NCI-H187 treated with DMSO at 0.1 percent for 48 hours (cell line): ENCODE measurements around the gene APOL4.
"Not testable (repeated sequence)": the region's sequence is repeated elsewhere in the genome, so short reads cannot be mapped to it uniquely, and the experiment has no call there.

Source experiments
- DNase-seq: peaks from one replicate; lab custom pipeline; 2025; lab: John Stamatoyannopoulos, UW

The APOL4 gene

GRCh38 chr22:36184433-36185025 lies 17.1 kb downstream of the APOL4 start:
- no peak for DNase-seq

DNA sequence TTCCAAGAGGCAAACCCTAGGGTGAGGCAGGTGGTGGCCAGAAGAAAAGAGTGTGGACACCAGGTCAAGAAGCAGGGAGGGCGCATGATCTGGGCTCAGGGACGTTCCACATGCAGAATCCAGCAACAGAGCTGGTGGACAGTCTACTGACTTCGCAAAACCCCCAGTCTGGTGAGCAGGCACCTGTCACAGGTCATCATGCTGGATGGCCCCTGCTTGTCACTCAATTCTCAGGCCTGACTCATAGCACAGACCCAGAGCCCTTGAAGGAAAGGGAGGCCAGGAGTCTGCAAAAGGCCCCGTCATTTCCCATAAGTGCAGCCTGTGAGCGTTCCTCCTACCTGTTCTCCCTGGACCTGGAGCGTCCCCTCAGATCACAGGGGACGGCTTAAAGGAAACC lies 18.2 kb downstream of the APOL4 start:
- no peak for DNase-seq

DNA sequence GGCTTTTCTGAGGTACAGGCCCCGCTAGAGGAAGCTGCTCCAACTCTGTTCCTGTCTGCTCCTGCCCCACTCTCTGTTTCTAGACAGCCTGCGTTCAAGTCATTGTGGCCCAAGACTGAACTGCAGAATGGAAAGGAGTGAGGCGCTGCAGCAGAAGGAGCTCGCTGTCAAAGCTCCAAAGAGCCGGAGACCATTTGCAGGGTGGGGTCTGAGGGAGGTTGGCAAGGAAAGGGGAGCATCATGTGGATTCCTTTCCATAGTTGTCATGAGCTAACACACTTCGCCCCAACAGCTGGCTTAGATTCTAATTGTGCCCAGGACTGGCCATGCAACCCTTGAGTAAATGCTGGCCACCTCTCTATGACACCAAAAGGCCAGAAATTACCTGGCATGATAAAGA lies 18.8 kb downstream of the APOL4 start:
- no peak for DNase-seq

GRCh38 chr22:36182056-36182455 lies 19.6 kb downstream of the APOL4 start:
- no peak for DNase-seq

DNA sequence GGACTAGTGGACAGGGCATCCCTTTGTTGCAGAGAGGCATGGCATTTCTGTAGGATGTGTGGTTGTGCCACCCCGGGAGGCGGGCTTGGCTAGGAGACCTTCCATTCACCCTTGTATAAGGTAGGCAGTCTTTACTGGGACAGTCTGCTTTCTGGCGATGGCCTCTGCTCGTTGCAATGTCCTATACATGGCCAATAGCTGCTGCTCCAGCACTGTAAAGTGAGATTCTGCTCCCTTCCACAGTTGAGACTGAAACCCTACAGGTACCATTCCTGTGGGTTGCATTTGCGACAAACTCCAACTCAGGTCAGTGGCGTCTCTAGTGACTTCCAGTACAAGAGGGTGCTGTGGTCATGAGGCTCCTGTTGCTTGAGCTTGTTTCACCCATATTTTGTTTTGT lies 20.7 kb downstream of the APOL4 start:
- DNase-seq: no peak

DNA sequence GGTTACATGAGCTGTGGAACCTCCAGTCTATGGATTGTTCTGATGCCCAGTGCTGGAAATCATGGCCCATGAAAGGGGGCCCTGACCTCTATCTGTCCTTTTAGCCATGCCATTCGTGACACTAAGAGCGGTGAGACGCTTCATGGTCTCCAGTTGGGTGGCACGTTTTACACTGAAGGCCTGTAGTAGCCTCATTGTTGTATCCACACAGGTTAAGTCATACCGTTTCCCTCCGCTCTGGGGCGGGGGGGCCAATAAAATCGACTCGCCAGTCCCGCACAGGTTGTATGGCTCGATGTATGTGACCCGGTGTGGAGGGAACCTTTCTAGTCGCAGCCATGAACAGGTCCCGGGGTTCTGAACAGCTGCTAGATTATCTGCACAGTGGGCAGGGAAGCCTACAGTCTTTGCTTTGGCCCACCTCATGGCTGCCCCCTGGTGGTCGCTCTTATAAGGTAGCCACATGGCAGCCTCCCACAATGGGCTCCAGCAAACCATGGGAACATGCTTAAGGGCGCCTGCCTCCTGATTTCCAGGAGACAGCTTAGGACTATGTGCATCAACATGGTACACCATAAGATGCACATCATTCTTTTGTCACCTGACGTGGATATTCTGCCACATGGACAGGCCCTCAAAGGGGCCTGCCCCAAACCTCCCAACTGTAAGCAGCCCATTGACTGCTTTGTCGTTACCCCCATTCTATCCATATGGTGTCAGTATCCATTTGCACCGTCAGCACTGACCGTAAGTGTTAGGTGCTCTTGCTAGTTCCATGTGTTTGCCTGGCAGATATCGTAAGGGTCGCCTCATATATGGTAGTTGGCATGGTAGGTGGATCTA lies 21.4 kb downstream of the APOL4 start:
- no peak for DNase-seq

GRCh38 chr22:36177160-36177559 lies 24.4 kb downstream of the APOL4 start:
- no peak for DNase-seq

GRCh38 chr22:36175892-36176291 lies 25.7 kb downstream of the APOL4 start:
- DNase-seq: no peak

DNA sequence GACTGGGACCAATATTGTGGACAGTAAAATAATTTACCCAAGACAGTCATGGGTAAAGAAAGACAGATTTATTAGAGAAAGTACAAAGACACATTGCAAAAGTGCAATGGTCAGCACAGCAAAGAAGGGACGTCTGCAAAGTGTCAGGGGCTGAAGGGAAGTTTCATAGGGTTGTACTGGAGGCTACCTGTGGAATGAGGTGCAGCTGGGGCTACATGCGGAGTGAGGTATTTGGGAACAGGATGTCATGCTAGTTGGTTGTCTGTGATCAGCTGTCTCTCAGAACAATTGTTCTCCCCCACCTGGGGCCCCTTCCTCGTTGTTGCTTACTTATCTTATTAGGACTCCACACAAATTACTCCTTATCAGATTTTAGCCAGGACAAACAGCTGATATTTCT lies 29.7 kb downstream of the APOL4 start:
- no peak for DNase-seq

DNA sequence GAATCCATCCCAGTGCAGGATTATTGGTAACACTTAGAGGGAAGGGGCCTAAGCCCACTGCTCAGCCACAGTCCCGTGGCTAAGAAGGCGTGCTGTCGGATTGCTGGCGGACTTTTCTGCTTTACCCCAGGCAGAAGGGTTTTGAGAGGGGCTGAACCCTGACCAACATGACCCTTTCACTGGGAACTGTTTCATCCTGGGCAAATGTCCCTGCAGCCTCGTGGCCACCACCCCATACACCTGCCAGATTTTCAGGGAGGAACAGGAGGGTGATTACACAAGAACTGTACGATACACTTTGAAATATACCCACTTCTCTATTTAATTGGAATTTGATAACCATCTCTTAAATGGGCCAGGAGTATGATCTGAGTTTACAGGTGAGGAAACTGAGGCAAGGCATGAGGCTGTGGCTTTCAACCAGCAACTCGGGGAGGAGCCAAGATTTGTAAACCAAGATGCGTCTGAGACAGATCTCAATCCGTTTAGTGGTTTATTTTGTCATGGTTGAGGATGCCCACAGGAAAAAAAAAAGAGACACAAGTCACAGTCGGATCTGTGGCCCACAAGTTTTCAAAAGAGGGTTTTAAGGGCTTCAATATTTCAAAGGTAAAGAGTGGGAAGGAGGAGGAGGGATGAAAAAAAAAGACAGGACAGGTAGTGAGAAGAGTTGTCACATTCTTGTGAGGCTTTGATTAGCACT lies 34.9 kb downstream of the APOL4 start:
- no peak for DNase-seq

GRCh38 chr22:36166086-36166485 lies 35.5 kb downstream of the APOL4 start:
- DNase-seq: no peak

DNA sequence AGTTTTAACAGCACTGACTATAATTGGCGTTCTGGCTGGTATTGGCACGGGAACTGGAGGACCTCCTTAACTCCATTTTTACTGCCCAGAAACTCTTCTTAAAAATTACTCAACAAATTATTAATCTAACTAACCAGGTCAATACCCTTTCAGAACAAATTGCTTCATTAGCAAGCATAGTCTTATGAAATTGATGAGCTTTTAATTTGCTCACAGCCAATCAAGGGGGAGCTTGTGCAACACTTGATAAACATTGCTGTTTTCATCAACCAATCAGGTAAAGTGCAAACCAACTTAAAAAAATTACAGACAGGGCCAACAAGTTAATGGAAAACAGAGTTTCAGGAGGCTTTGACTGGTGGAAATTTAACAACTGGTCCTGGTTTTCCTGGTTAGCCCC lies 36.5 kb downstream of the APOL4 start:
- no peak for DNase-seq

GRCh38 chr22:36164621-36165020 lies 37.0 kb downstream of the APOL4 start:
- DNase-seq: no peak

DNA sequence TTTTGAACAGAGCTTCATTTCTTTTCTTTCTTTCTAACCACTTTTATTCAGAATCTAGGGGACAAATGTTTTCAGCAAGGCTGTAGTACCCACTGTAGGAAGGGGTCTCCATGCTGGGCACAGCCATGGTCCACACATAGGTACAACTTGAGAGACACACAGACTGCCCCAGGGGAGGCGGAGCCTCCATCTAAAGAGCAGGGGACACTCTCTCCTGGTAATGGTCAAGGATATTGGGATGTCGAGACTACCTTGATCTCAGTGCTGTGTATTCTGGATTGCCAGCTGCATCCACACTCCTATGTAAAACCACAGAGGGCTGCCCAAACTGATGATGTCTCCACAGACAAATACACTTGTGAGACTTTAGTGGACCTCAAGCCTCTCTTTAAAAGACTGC lies 38.1 kb downstream of the APOL4 start:
- DNase-seq: no peak

DNA sequence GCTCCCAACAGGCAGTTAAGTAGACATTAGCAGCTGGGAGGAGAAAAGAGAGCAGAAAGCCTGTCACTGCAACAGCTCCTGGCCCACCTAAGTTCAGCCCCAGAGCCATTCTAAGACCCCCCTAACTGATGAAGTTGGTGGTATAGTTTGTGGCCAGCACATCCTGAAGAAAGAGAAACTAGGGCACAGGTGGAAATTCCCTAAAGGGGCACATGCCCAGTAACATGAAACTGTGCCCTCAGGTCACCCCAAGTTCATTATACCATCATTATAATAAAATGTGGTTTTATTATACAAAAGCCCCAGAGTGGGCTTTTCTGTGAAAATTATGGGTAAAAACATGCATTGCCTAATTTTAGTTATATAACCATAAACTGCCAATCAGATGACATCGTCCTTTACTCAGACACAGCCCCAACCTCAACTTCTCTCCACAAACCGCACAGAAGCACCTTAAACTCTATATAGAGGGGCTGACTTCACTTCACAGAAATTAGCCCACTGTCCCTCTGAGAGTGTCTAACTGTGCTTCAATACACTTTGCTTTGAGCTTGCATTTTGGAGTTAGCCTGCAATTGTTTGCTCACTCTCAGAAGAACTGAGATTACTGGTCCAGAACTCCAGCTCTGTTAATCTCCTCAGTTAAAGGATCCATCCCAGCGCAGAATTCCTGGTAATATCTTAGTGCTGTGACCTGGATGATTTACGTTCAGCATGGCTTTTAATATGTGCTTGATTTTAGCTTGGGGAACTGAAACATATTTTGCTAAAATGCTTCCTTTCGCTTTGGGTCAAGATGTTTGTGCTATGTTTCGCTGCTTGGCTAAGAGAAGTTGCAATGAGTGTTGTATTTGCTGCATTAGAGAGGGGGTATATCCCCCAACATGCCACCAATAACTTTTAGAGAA lies 39.2 kb downstream of the APOL4 start:
- no peak for DNase-seq

- not testable (repeated sequence) for DNase-seq
These were observed 39.8 kb downstream of the APOL4 start for GRCh38 chr22:36161793-36162126.

DNA sequence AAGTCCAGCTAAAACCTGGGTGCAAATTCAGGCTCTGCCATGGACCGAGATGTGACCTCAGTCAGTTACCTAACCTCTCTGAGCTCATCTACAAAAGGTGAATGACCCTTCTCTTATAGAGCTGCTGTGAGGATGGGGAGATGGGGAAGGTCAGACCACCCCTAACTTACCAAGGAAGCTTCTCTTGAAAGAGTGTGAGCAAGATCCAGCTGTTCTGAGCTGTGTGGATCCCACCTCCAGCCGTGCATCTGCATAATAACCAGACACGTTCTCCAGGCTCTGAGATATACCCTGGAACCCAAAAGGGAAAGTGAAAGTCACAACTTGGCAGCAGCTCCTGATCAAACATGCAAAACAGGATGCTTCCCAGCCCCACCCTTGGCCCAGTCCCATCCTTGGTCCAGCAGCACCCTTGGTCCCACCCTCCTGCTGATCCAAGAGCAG lies 41.1 kb downstream of the APOL4 start, which contains the start of gene APOL3:
TSS of gene APOL3 (minus strand) at position 257 of the 444 bp plus-strand sequence. CDS start 11,700 bp downstream, outside the sequence.
- DNase-seq: no peak

DNA sequence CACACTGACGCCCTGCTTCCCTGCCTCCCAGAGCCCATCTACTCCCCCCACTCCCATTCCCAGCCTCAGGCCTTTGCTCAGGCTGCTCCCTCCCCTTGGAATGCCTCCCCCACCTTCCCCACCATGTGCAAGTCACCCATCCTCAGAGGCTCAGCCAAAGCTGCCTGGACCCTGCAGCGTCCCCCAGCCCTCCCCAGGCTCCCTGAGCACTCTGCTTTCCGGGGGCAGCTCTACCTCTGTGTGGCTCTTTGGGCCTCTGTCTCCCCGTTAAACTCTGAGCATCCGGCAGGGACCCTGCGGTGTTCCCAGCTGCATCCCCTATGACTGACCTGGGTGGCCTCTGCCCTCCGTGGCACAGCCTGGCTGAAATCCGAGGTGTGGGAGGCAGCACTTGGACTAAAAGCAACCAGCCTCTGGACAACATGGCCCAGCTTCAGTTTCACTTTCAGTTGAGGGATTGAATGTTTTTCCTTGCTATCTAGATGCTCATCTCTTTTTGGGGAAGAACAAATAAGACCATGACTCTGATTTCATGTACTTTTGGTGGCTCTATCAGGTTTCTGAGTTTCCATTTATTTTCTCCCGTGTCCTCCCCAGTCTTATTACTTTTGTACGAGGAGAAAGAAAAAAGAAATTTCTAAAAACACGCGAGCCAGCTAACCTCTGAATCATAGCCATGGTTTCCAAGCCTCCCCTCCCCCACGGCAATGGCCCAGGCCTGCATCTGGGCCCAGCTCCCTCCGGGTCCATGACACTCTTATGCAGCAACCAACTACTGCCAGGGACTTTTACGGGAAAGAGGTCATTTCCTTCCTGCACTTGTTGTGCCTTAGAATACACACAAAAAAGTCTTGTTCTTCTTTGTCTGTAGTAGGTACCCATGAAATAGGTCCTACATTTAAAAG lies 44.8 kb downstream of the APOL4 start:
- DNase-seq: no peak

DNA sequence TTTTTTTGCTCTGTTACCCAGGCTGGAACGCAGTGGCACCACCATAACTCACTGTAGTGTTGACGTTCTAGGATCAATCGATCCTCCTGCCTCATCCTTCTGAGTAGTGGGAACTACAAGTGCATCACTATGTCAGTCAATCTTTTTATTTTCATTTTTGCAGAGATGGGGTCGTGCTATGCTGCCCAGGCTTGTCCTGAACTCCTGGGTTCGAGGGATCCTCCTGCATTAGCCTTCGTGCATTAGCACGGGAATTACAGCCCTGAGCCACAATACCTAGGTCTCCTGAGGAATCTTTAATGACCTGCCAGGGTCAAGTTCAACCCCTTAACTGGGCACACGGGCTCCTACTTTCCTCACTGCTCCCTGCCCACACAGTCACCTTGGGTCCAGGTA lies 45.5 kb downstream of the APOL4 start:
- no peak for DNase-seq

DNA sequence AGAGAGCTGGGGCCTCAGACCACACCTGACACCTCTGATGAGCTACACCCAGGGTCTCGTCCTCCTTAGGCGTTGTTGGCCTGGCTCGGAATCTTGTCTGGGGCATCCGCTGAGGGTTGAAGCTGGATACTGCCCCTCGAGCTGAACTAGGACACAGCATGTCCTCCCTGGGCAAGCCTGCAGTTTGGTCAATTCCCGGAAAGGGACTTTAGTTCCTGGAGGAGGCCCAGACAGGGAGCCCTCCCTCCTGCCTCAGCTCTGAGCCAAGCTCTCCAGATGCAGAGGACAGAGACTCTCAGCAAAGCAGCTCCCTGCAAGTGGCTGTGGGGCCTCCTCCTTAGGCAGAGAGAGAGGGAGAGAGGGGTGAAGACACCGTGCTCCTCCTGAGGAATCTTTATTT lies 45.9 kb downstream of the APOL4 start:
- no peak for DNase-seq

GRCh38 chr22:36154423-36154945 lies 47.1 kb downstream of the APOL4 start:
- DNase-seq: no peak
